PC-9 (cell line): Measurements from ENCODE around the gene PSMD6. TPM values are rescaled to one million over a fixed set of nuclear protein-coding genes. Genes with fewer than 3 reads are reported as not detected.

Source experiments
- BruUV-seq: library from RNA; stranded (reverse); fragments of 400-500 nt; replicated peaks from 2 replicates; lab custom pipeline; 2021; lab: Mats Ljungman, UMichigan
- CTCF ChIA-PET: fragments of 300-600 bp; sonication (Branson Sonifier 250); formaldehyde crosslinking; loops from one replicate; lab custom pipeline; 2022; ENCODE audit warnings: antibody characterized with exemption; lab: Charles Lee
- POLR2A ChIA-PET: fragments of 300-600 bp; sonication (Branson Sonifier 250); formaldehyde crosslinking; loops from one replicate; lab custom pipeline; 2022; ENCODE audit warnings: antibody characterized with exemption; ENCODE audit not compliant: unreplicated experiment; lab: Charles Lee
- DNase-seq, 2 experiments: peaks; one replicate each; pipeline versions ENCODE4 v3.0.0 to v3.0.0-alpha.2; 2015 to 2022; ENCODE audit warnings: mixed read lengths in 1 of 2
- H2AFZ ChIP-seq: fragments of 200-600 bp; sonication (generic); 2 replicates; pipeline ENCODE4 v1.8.1; 2017; ENCODE audit warnings: antibody characterized with exemption
- H3F3A ChIP-seq: fragments of 200-600 bp; sonication (generic); 2 replicates; pipeline ENCODE4 v1.8.1; 2017; ENCODE audit warnings: antibody characterized with exemption, mild to moderate bottlenecking, low read depth; ENCODE audit not compliant: insufficient read depth
- H3K27ac ChIP-seq: fragments of 200-600 bp; sonication (generic); 2 replicates; pipeline ENCODE4 v1.6.1; 2016; ENCODE audit warnings: mixed run types
- H3K27me3 ChIP-seq: fragments of 200-600 bp; sonication (generic); 2 replicates; pipeline ENCODE4 v1.6.1; 2016; ENCODE audit warnings: low read depth, mixed run types; ENCODE audit not compliant: insufficient read depth
- H3K36me3 ChIP-seq: fragments of 200-600 bp; sonication (generic); 2 replicates; pipeline ENCODE4 v1.6.1; 2016; ENCODE audit warnings: low read depth, mixed run types
- H3K4me1 ChIP-seq: fragments of 200-600 bp; sonication (generic); replicated peaks from 2 replicates; pipeline ENCODE4 v1.6.1; 2016; ENCODE audit warnings: mixed run types; ENCODE audit not compliant: insufficient read depth
- H3K4me2 ChIP-seq: fragments of 200-600 bp; sonication (generic); 2 replicates; pipeline ENCODE4 v1.6.1; 2017; ENCODE audit warnings: mixed run types
- H3K4me3 ChIP-seq: fragments of 200-600 bp; sonication (generic); 2 replicates; pipeline ENCODE4 v1.6.1; 2016; ENCODE audit warnings: mixed run types
- H3K79me2 ChIP-seq: fragments of 200-600 bp; sonication (generic); 2 replicates; pipeline ENCODE4 v1.6.1; 2017; ENCODE audit warnings: low read depth, mixed run types
- H3K9me2 ChIP-seq: fragments of 200-600 bp; sonication (generic); 2 replicates; pipeline ENCODE4 v1.8.1; 2017; ENCODE audit warnings: mild to moderate bottlenecking; ENCODE audit not compliant: insufficient read depth
- H3K9me3 ChIP-seq: fragments of 200-600 bp; sonication (generic); 2 replicates; pipeline ENCODE4 v1.8.1; 2016; ENCODE audit warnings: low read depth; ENCODE audit not compliant: insufficient read depth
- H4K20me1 ChIP-seq: fragments of 200-600 bp; sonication (generic); 2 replicates; pipeline ENCODE4 v1.8.1; 2017; ENCODE audit not compliant: insufficient read depth
- CTCF ChIP-seq: fragments of 200-600 bp; sonication (generic); conservative IDR thresholded peaks from 2 replicates; pipeline ENCODE4 v1.6.1; 2017; ENCODE audit warnings: mixed run types, antibody characterized with exemption, mild to moderate bottlenecking, moderate library complexity
- EZH2 ChIP-seq: fragments of 200-600 bp; sonication (generic); IDR thresholded peaks from 2 replicates; pipeline ENCODE4 v1.8.0; 2017; ENCODE audit warnings: antibody characterized with exemption, low read depth
- intact Hi-C: fragments of 100-400 bp; cut with micrococcal nuclease; formaldehyde crosslinking; loops from one replicate; pipeline ENCODE4 v1.10.0; 2022; ENCODE audit not compliant: unreplicated experiment
- total RNA-seq: library from RNA; stranded (reverse); gene quantifications from 2 replicates; pipeline ENCODE4 v1.2.3, GENCODE V29; 2021

The PSMD6 gene
- total RNA-seq, 1 experiment from 2014 or later = 68.8 TPM

GRCh38 chr3:63974451-63974850 is 48.8 kb downstream of the PSMD6 start:
- DNase-seq = no peak
- Histone ChIP-seq H3K79me2 (peaks cover 16% of the 10 kb centered on the region), H3K4me1 (peaks cover 16% of the 10 kb centered on the region), H3K27ac (no peak overlapping the region), H3K4me2 (no peak overlapping the region), H3K9me3 (no peaks in the 10 kb centered on the region), H4K20me1 (peaks cover 2% of the 10 kb centered on the region; the same call in 1 of the 2 replicates), H2AFZ (no peak overlapping the region), H3K9me2 (no peaks in the 10 kb centered on the region), H3K4me3 (no peak overlapping the region), H3F3A (0 out of 2 replicates have a peak, but pooled peaks cover 4% of the 10 kb centered on the region), H3K36me3 (no peaks in the 10 kb centered on the region), H3K27me3 (no peaks in the 10 kb centered on the region)
- intact Hi-C loops = no loop called here
- no TSS peak for BruUV-seq
- ChIA-PET CTCF (no interaction called here), POLR2A (no interaction called here)
- TF ChIP-seq CTCF (no peak), EZH2 (no peak)

- CTCF ChIA-PET = no interaction called here
These were observed 49.9 kb downstream of the PSMD6 start for GRCh38 chr3:63973406-63973805.

GRCh38 chr3:63972987-63973386 is 50.3 kb downstream of the PSMD6 start:
- Histone ChIP-seq H3K27ac (no peak overlapping the region), H3K9me2 (no peaks in the 10 kb centered on the region), H3K27me3 (no peaks in the 10 kb centered on the region), H4K20me1 (peaks cover 5% of the 10 kb centered on the region; the same call in 1 of the 2 replicates), H3K9me3 (no peaks in the 10 kb centered on the region), H3K4me1 (peaks cover 16% of the 10 kb centered on the region), H2AFZ (no peak overlapping the region), H3K36me3 (no peaks in the 10 kb centered on the region), H3K4me3 (no peak overlapping the region), H3F3A (0 out of 2 replicates have a peak, but pooled peaks cover 4% of the 10 kb centered on the region), H3K4me2 (no peak overlapping the region), H3K79me2 (peaks cover 14% of the 10 kb centered on the region)
- intact Hi-C loops = no loop called here
- ChIA-PET POLR2A (no interaction called here), CTCF (no interaction called here)
- TF ChIP-seq CTCF (no peak), EZH2 (no peak)
- no TSS peak for BruUV-seq
- DNase-seq = no peak

More at GRCh38 chr3:63973406-63973805, 49.9 kb downstream of the PSMD6 start:
- BruUV-seq = no TSS peak
- Histone ChIP-seq H4K20me1 (peaks cover 5% of the 10 kb centered on the region; the same call in 1 of the 2 replicates), H3K36me3 (no peaks in the 10 kb centered on the region), H3K79me2 (peaks cover 16% of the 10 kb centered on the region), H3K27me3 (no peaks in the 10 kb centered on the region), H3K9me3 (no peaks in the 10 kb centered on the region), H2AFZ (no peak overlapping the region), H3K4me1 (peaks cover 16% of the 10 kb centered on the region), H3K4me2 (no peak overlapping the region), H3K9me2 (no peaks in the 10 kb centered on the region), H3K27ac (no peak overlapping the region), H3F3A (0 out of 2 replicates have a peak, but pooled peaks cover 4% of the 10 kb centered on the region), H3K4me3 (no peak overlapping the region)
- no peak for DNase-seq
- TF ChIP-seq EZH2 (no peak), CTCF (no peak)
- intact Hi-C loops = no loop called here
- POLR2A ChIA-PET = no interaction called here
